ENCODE measurements around the gene RBP3. TPM values are rescaled to one million over a fixed set of nuclear protein-coding genes. Genes with fewer than 3 reads are reported as not detected.

The RBP3 gene
- total RNA-seq, 1 experiment from 2014 or later, result not detected

DNA sequence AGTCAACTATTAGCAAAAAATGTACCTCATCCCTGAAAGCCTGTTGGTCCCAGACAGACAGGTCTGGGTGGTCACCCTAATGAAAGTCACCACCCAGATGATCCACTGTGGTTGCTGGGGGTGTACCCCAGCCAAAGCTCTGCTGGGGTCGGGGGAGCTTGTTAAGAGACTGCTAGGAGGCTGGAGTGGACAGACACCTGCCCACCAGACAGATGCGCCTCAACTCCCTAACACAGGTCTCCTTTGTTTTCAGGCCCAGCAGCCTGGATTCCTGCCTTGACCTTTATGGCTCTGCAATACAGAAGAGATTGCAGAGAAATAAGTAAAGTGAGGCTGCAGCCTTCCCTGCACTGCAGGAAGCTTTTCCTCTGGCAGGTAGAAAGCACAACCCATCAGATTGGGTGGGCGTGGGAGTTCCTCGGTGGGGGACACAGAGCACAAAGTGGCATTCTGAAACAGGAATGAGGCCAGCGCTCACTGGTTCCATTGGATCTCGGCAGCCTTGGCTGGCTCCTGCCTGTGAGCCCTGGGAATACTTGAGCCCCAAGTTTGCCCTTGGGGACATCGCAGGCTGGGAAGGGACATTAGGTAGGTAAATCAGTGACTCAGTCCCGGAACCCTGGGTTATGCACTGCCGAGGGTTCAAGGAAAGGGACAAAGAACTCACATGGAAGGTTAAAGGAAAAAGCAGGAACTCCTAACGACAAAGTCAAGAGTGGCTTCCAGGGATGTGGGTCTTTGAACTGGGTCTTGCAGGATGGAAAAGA, 53.9 kb downstream of the RBP3 start:
- POLR2A ChIA-PET (ENCODE audit: unreplicated experiment), result interaction anchor here (1.2 kb wide), 1 partner anchor 18 kb away, joined by 7 read pairs; the partner anchor contains the start of gene ZNF488
- Histone ChIP-seq H3K4me3 (no peak overlapping the region), H3K9me2 (ENCODE audit: insufficient read depth) (no peaks in the 10 kb centered on the region), H3K27me3 (ENCODE audit: insufficient read depth, low read depth) (no peaks in the 10 kb centered on the region), H3K4me1 (replicated peaks; ENCODE audit: insufficient read depth) (peaks cover 58% of the 10 kb centered on the region), H2AFZ (no peak overlapping the region), H4K20me1 (ENCODE audit: insufficient read depth) (no peaks in the 10 kb centered on the region), H3K27ac (peak overlapping the region; percentile 76), H3K4me2 (peak overlapping the region; percentile 77), H3K36me3 (ENCODE audit: low read depth) (no peaks in the 10 kb centered on the region), H3K9me3 (ENCODE audit: insufficient read depth, low read depth) (no peaks in the 10 kb centered on the region), H3F3A (ENCODE audit: insufficient read depth, low read depth) (peaks cover 17% of the 10 kb centered on the region), H3K79me2 (ENCODE audit: low read depth) (peaks cover under 1% of the 10 kb centered on the region)
- BruUV-seq (replicated peaks), result TSS peak; percentile 25
- TF ChIP-seq, protein P1, sequence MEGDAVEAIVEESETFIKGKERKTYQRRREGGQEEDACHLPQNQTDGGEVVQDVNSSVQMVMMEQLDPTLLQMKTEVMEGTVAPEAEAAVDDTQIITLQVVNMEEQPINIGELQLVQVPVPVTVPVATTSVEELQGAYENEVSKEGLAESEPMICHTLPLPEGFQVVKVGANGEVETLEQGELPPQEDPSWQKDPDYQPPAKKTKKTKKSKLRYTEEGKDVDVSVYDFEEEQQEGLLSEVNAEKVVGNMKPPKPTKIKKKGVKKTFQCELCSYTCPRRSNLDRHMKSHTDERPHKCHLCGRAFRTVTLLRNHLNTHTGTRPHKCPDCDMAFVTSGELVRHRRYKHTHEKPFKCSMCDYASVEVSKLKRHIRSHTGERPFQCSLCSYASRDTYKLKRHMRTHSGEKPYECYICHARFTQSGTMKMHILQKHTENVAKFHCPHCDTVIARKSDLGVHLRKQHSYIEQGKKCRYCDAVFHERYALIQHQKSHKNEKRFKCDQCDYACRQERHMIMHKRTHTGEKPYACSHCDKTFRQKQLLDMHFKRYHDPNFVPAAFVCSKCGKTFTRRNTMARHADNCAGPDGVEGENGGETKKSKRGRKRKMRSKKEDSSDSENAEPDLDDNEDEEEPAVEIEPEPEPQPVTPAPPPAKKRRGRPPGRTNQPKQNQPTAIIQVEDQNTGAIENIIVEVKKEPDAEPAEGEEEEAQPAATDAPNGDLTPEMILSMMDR (conservative IDR thresholded peaks at IDR 0.05), result no peak
- TF ChIP-seq EZH2 (IDR thresholded peaks at IDR 0.05; ENCODE audit: low read depth), result no peak
- CTCF ChIA-PET, result interaction anchor here (0.6 to 1.3 kb wide), 4 partner anchors 18 to 1114 kb away, joined by 3 read pairs; partner anchors contain the start of gene ZNF488
- intact Hi-C loops (cut with micrococcal nuclease; ENCODE audit: unreplicated experiment), result no loop called here
- DNase-seq, result no peak

DNA sequence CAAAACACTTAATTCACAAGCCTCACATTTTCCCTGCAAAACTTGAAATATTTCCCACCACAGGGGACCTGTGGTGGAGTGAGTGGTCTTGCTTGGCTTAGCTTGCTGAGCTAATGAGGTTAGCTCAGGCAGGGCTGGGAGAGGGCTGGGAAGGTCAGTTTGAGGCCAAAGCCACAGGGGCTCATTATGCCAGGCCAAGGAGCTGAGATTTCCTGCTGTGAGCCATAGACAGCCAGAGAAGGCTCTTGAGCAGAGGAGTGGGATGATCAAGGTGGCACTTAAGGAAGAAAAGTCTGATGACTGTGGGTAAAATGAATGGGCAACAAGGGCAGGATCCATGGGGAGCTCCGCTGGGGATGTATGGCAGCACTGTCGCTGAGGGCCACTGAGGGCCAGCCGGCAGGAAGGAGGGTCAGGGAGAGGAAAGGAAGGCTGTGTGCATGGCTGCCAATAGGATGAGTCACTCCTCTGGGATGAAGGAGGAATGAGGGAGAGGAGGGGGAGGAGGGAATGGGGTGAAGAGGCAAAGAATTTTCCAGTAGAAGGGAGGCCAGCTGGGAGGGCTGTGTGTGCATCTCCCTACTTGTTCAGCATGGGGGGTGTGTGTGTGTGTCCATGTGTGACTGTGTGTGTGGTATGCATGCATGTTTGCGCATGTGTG, 54.6 kb downstream of the RBP3 start:
- peak overlapping the region; percentile 77 for H3K4me2 ChIP-seq
- no peak overlapping the region for H2AFZ ChIP-seq
- no peak overlapping the region; the same call in 1 of the 2 replicates for H3K4me3 ChIP-seq
- no peaks in the 10 kb centered on the region for H3K27me3 ChIP-seq (ENCODE audit: insufficient read depth, low read depth)
- no peaks in the 10 kb centered on the region for H3K9me2 ChIP-seq (ENCODE audit: insufficient read depth)
- H3K36me3 ChIP-seq (ENCODE audit: low read depth), result no peaks in the 10 kb centered on the region
- intact Hi-C loops (cut with micrococcal nuclease; ENCODE audit: unreplicated experiment), result loop anchor here (1.0 kb wide), 1 partner anchor 40 kb away; no protein-coding TSS in a partner anchor
- ChIA-PET POLR2A (ENCODE audit: unreplicated experiment) (interaction anchor here (1.2 kb wide), 1 partner anchor 19 kb away, joined by 7 read pairs; the partner anchor contains the start of gene ZNF488), CTCF (interaction anchor here (0.7 to 1.3 kb wide), 3 partner anchors 19 to 39 kb away, joined by 3 read pairs; partner anchors contain the start of gene ZNF488)
- peaks cover 20% of the 10 kb centered on the region for H3F3A ChIP-seq (ENCODE audit: insufficient read depth, low read depth)
- TF ChIP-seq, protein P1 (conservative IDR thresholded peaks at IDR 0.05), result no peak
- TF ChIP-seq EZH2 (IDR thresholded peaks at IDR 0.05; ENCODE audit: low read depth), result no peak
- H3K4me1 ChIP-seq (replicated peaks; ENCODE audit: insufficient read depth), result peaks cover 60% of the 10 kb centered on the region
- no TSS peak for BruUV-seq (replicated peaks)
- H3K27ac ChIP-seq, result peak overlapping the region; percentile 76
- H4K20me1 ChIP-seq (ENCODE audit: insufficient read depth), result no peaks in the 10 kb centered on the region
- peak; percentile 85 to 88 for DNase-seq
- peaks cover 7% of the 10 kb centered on the region for H3K79me2 ChIP-seq (ENCODE audit: low read depth)
- no peaks in the 10 kb centered on the region for H3K9me3 ChIP-seq (ENCODE audit: insufficient read depth, low read depth)

DNA sequence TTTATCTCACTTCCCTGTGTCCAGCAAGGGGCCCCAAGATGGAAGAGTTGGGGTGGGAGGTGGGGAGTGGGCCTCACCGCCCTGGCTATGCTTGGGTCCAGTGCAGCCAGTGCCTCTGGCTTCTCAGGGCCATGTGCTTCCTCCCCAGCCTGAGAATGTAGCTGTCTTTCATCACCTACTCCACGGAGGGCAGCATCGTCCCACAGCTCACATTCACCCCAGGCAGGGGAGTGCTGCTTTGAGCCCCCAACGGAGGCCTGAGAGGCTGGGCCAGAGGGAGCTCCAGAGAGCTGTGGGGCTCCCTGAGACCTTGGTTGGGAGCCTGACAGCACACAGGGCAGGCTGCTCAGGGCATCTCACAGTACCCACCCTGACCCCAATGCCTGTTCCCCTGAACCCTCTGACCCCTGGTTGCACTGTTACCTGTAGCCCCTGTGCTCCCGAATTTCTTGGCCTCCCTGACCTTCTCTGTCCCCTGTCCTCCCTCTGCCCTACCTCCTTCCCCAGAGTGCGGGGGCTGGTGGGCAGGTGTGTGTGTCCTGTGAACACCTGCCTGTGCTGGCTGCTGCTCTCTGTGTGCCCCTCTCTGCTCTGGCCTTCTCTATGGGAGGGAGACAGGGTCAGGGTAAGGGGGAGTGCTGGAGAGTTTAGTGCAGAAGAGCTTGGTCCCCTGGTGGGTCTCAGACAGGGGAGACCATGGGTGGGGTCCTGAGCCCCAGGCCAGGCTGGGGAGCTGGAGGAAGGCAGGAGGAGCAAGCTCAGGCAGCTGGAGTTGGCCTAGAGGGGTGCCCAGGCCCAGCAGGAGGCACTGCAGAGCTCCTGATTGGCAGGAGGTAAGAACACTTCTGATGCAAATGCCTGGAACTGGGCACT, 55.5 kb downstream of the RBP3 start:
- H4K20me1 ChIP-seq (ENCODE audit: insufficient read depth), result no peaks in the 10 kb centered on the region
- no peaks in the 10 kb centered on the region for H3K27me3 ChIP-seq (ENCODE audit: insufficient read depth, low read depth)
- CTCF ChIA-PET, result interaction anchor here (1.1 to 1.7 kb wide), 3 partner anchors 34 to 42 kb away, joined by 3 to 10 read pairs (median 3); no protein-coding TSS in a partner anchor
- intact Hi-C loops (cut with micrococcal nuclease; ENCODE audit: unreplicated experiment), result loop anchor here (1.0 kb wide), 1 partner anchor 41 kb away; no protein-coding TSS in a partner anchor
- H3K4me2 ChIP-seq, result peak overlapping the region; percentile 77
- DNase-seq, result no peak
- peaks cover 65% of the 10 kb centered on the region for H3K4me1 ChIP-seq (replicated peaks; ENCODE audit: insufficient read depth)
- no peaks in the 10 kb centered on the region for H3K9me3 ChIP-seq (ENCODE audit: insufficient read depth, low read depth)
- no TSS peak for BruUV-seq (replicated peaks)
- H3K9me2 ChIP-seq (ENCODE audit: insufficient read depth), result no peaks in the 10 kb centered on the region
- no peaks in the 10 kb centered on the region for H3K36me3 ChIP-seq (ENCODE audit: low read depth)
- TF ChIP-seq, protein P1 (conservative IDR thresholded peaks at IDR 0.05), result no peak
- no peak for TF ChIP-seq EZH2 (IDR thresholded peaks at IDR 0.05; ENCODE audit: low read depth)
- no peak overlapping the region for H2AFZ ChIP-seq
- POLR2A ChIA-PET (ENCODE audit: unreplicated experiment), result no interaction called here
- H3F3A ChIP-seq (ENCODE audit: insufficient read depth, low read depth), result peaks cover 24% of the 10 kb centered on the region
- peaks cover 15% of the 10 kb centered on the region for H3K79me2 ChIP-seq (ENCODE audit: low read depth)
- peak overlapping the region; percentile 76 for H3K27ac ChIP-seq
- H3K4me3 ChIP-seq, result no peak overlapping the region
